K562 (cell line): Measurements from ENCODE around the gene AKNA. TPM values are rescaled to one million over a fixed set of nuclear protein-coding genes. Genes with fewer than 3 reads are reported as not detected.
A peak's percentile ranks its signal among the peaks of the same experiment; 100 is the strongest.

Source experiments
- ATAC-seq: fragments of 200-7000 bp; cut with Tn5 transposase; 3 replicates; pipeline ENCODE4 v1.9.1; 2020; ENCODE audit warnings: moderate library complexity
- BruUV-seq: library from RNA; stranded (reverse); fragments of 400-500 nt; replicated peaks from 2 replicates; lab custom pipeline; 2021; lab: Mats Ljungman, UMichigan
- CTCF ChIA-PET: fragments of 300-600 bp; formaldehyde crosslinking; extraction: SDS; loops from one replicate; lab custom pipeline; 2021; ENCODE audit warnings: low intra/inter-chr PET ratio; lab: Yijun Ruan, JAX
- POLR2A ChIA-PET: fragments of 300-600, 350-650 bp; sonication (Branson Sonifier 250); formaldehyde crosslinking; extraction: SDS; loops from one replicate; lab custom pipeline; 2021; ENCODE audit warnings: antibody characterized with exemption, inconsistent platforms; lab: Yijun Ruan, JAX
- DNase-seq, 4 experiments: peaks; one replicate each; pipeline versions ENCODE4 v3.0.0 to v3.0.0-alpha.2; 2011 to 2018; ENCODE audit warnings: low spot score in 3 of 4, mixed read lengths in 3 of 4; ENCODE audit errors: extremely low read depth in 1 of 4
- FAIRE-seq: peaks from 2 replicates; lab custom pipeline; 2011; peaks lifted over from hg19 to GRCh38; lab: Jason Lieb, UNC
- H2AFZ ChIP-seq: 2 replicates; pipeline ENCODE4 v1.6.0; 2011; ENCODE audit warnings: low read depth, low read length, control low read depth, inconsistent platforms
- H3K27ac ChIP-seq: fragments of 200-600 bp; 3 replicates; pipeline ENCODE4 v1.8.0; 2011; ENCODE audit warnings: low read depth, mild to moderate bottlenecking, control low read depth, inconsistent platforms, low read length, moderate library complexity, mixed read lengths; ENCODE audit errors: extremely low read depth
- H3K27me3 ChIP-seq, 2 experiments: fragments of 300-600 bp in 1 of 2; 2 replicates in 1 of 2; 3 replicates in 1 of 2; pipeline versions ENCODE4 v1.6.0 to v1.8.0; 2011; ENCODE audit warnings: inconsistent platforms in 2 of 2, low read length in 2 of 2, mild to moderate bottlenecking in 1 of 2, mixed read lengths in 1 of 2, moderate library complexity in 1 of 2; ENCODE audit not compliant: control insufficient read depth in 2 of 2, insufficient read depth in 2 of 2
- H3K36me3 ChIP-seq: fragments of 300-600 bp; 3 replicates; pipeline ENCODE4 v1.8.0; 2011; ENCODE audit warnings: mild to moderate bottlenecking, low read length, inconsistent platforms; ENCODE audit not compliant: control insufficient read depth, insufficient read depth
- H3K4me1 ChIP-seq, 2 experiments: fragments of 200-600 bp in 1 of 2; replicated peaks in 1 of 2; 2 replicates in 1 of 2; 3 replicates in 1 of 2; pipeline versions ENCODE4 v1.5.1 to v1.8.0; 2011; ENCODE audit warnings: inconsistent platforms in 2 of 2, low read length in 2 of 2, mild to moderate bottlenecking in 1 of 2, mixed read lengths in 1 of 2, moderate library complexity in 1 of 2; ENCODE audit not compliant: control insufficient read depth in 2 of 2, insufficient read depth in 2 of 2
- H3K4me2 ChIP-seq: 2 replicates; pipeline ENCODE4 v1.6.1; 2011; ENCODE audit warnings: low read length, control low read depth, inconsistent platforms, mixed read lengths; ENCODE audit not compliant: insufficient read depth
- H3K4me3 ChIP-seq: fragments of 200-600 bp; sonication (generic), shearing (Covaris generic); 2 replicates; pipeline ENCODE4 v1.5.1; 2016; ENCODE audit warnings: control low read depth, inconsistent platforms
- H3K79me2 ChIP-seq: fragments of 200-600 bp; 3 replicates; pipeline ENCODE4 v1.8.0; 2011; ENCODE audit warnings: low read length, inconsistent platforms; ENCODE audit not compliant: control insufficient read depth, insufficient read depth
- H3K9ac ChIP-seq, 2 experiments: 2 replicates each; pipeline versions ENCODE4 v1.6.0 to v1.6.1; 2011; ENCODE audit warnings: low read depth in 2 of 2, low read length in 2 of 2, control low read depth in 1 of 2, inconsistent platforms in 1 of 2, mild to moderate bottlenecking in 1 of 2, mixed read lengths in 1 of 2; ENCODE audit not compliant: insufficient read depth in 1 of 2
- H3K9me1 ChIP-seq: one replicate; pipeline ENCODE4 v1.6.0; 2011; ENCODE audit warnings: inconsistent platforms, mild to moderate bottlenecking, low read length, moderate library complexity; ENCODE audit not compliant: control insufficient read depth, insufficient read depth
- H3K9me3 ChIP-seq: replicated peaks from 2 replicates; pipeline ENCODE4 v1.5.1; 2011; ENCODE audit warnings: low read depth, low read length, inconsistent platforms; ENCODE audit not compliant: control insufficient read depth, insufficient read depth
- H4K20me1 ChIP-seq: replicated peaks from 2 replicates; pipeline ENCODE4 v1.6.1; 2011; ENCODE audit warnings: low read length, inconsistent platforms, mixed read lengths; ENCODE audit not compliant: control insufficient read depth, insufficient read depth
- ARID2 ChIP-seq: fragments of 450-650 bp; IDR thresholded peaks from 2 replicates; pipeline ENCODE4 v1.6.1; 2017; ENCODE audit warnings: antibody characterized with exemption, mild to moderate bottlenecking
- BRF1 ChIP-seq: IDR thresholded peaks from 3 replicates; pipeline ENCODE4 v1.6.1; 2011; ENCODE audit warnings: borderline replicate concordance, mild to moderate bottlenecking; ENCODE audit not compliant: insufficient read length; ENCODE audit errors: extremely low read depth
- CEBPZ ChIP-seq: fragments of 150-350 bp; IDR thresholded peaks from 2 replicates; pipeline ENCODE4 v1.6.1; 2014; ENCODE audit warnings: low read depth, mild to moderate bottlenecking, low read length, borderline replicate concordance
- EGR1 ChIP-seq: fragments of 450-650 bp; conservative IDR thresholded peaks from 2 replicates; pipeline ENCODE4 v1.6.1; 2017; ENCODE audit warnings: mild to moderate bottlenecking
- EP400 ChIP-seq: fragments of 450-650 bp; IDR thresholded peaks from 2 replicates; pipeline ENCODE4 v1.6.1; 2017; ENCODE audit warnings: antibody characterized with exemption, mild to moderate bottlenecking, moderate library complexity
- HCFC1 ChIP-seq: IDR thresholded peaks from 2 replicates; pipeline ENCODE4 v1.6.1; 2012; ENCODE audit warnings: low read depth, low read length, improper control_type of control experiment
- HMGXB4 ChIP-seq: sonication (generic); formaldehyde crosslinking; IDR thresholded peaks from 2 replicates; pipeline ENCODE4 v1.8.1; 2023; ENCODE audit warnings: mild to moderate bottlenecking, missing genetic modification reagents
- MYNN ChIP-seq, 2 experiments: sonication (generic); formaldehyde crosslinking in 1 of 2; IDR thresholded peaks; 2 replicates each; pipeline versions ENCODE4 v1.5.0 to v1.6.1; 2016 to 2020; ENCODE audit warnings: antibody characterized with exemption in 1 of 2, missing genetic modification reagents in 1 of 2
- PHF8 ChIP-seq: fragments of 200-600 bp; sonication (generic); IDR thresholded peaks from 2 replicates; pipeline ENCODE4 v1.6.1; 2012; ENCODE audit warnings: mixed run types, mild to moderate bottlenecking, inconsistent platforms, low read length, moderate library complexity, borderline replicate concordance
- STAG1 ChIP-seq: sonication (generic); formaldehyde crosslinking; IDR thresholded peaks from 2 replicates; pipeline ENCODE4 v1.5.0; 2020; ENCODE audit warnings: missing genetic modification reagents, borderline replicate concordance
- THRA ChIP-seq: fragments of 450-650 bp; IDR thresholded peaks from 2 replicates; pipeline ENCODE4 v1.6.1; 2017; ENCODE audit warnings: mild to moderate bottlenecking, moderate library complexity
- YY1 ChIP-seq, 3 experiments: IDR thresholded peaks; 2 replicates each; pipeline ENCODE4 v1.6.1; 2011; ENCODE audit warnings: low read length in 2 of 3, mild to moderate bottlenecking in 2 of 3, moderate library complexity in 2 of 3, borderline replicate concordance in 1 of 3, control low read depth in 1 of 3, low read depth in 1 of 3; ENCODE audit not compliant: insufficient read depth in 3 of 3, insufficient replicate concordance in 2 of 3, control insufficient read depth in 1 of 3, insufficient read length in 1 of 3; ENCODE audit errors: extremely low read depth in 1 of 3
- WGBS: fragments of 100-300 bp; shearing (Covaris generic); methylation state at CpG from one replicate; pipeline ENCODE4 v1.1.6; 2016; ENCODE audit warnings: low coverage, mixed read lengths; ENCODE audit not compliant: insufficient coverage; ENCODE audit errors: missing lambda C conversion rate; 5-methylcytosine and 5-hydroxymethylcytosine counted together
- in situ Hi-C: fragments of 300-500 bp; cut with MboI; formaldehyde crosslinking; loops from 4 replicates; pipeline ENCODE4 v1.15.0; 2018; ENCODE audit warnings: inconsistent platforms, mixed read lengths
- intact Hi-C: fragments of 100-400 bp; cut with micrococcal nuclease; formaldehyde crosslinking; loops from 2 replicates; pipeline ENCODE4 v1.14.2; 2022
- polyA plus RNA-seq, 8 experiments: library from polyadenylated mRNA; depleted of rRNA in 4 of 8; stranded (reverse) in 5 of 8; unstranded in 3 of 8; fragments of >200 nt; fragmentation: Nextera tagmentation in 2 of 8; fragmentation: Illumina TruSeq in 1 of 8; extraction: Ambion mirVana in 2 of 8; extraction: Trizol in 1 of 8; gene quantifications; 2 replicates each; pipeline versions ENCODE4 v1.2.1 to v1.2.3, GENCODE V29; 2011 to 2014; ENCODE audit warnings: inconsistent platforms in 1 of 8, missing spikeins in 1 of 8
- total RNA-seq, 7 experiments: library from RNA; depleted of rRNA in 6 of 7; stranded (reverse); fragments of >200 nt in 6 of 7; fragmentation: Illumina TruSeq in 2 of 7; extraction: Trizol in 2 of 7; gene quantifications; 2 replicates each; pipeline versions ENCODE4 v1.2.1 to v1.2.3, GENCODE V29; 2011 to 2021; ENCODE audit warnings: low replicate concordance in 1 of 7

Gene AKNA
- total and polyA plus RNA-seq, 9 of the 15 experiments (the other 6 are each of a cell fraction or from before 2014, with no cell fraction given) = 0.29 to 20.5 (median 3.9) TPM

- 0 out of 2 replicates have a peak, but pooled peaks have one; percentile 33 for TF ChIP-seq THRA
- peak; percentile 85; the same call in 1 of the 2 replicates for TF ChIP-seq STAG1 (CRISPR knock-in tag)
- 0 out of 2 replicates have a peak, but pooled peaks have one; percentile 7 for TF ChIP-seq HCFC1
- TF ChIP-seq BRF1 = no peak
- TF ChIP-seq YY1 (IDR thresholded peaks at IDR 0.05; ENCODE audit: borderline replicate concordance in 1 of 3, control insufficient read depth in 1 of 3, extremely low read depth in 1 of 3, insufficient read depth in 3 of 3, insufficient read length in 1 of 3, insufficient replicate concordance in 2 of 3, low read depth in 1 of 3, low read length in 2 of 3) = peak in 1 of 3 experiments; percentile 17
- TF ChIP-seq, all 486 proteins: peak for 20
Measured at GRCh38 chr9:114405294-114406034, 17.7 kb upstream of the AKNA start (continued).

- Histone ChIP-seq H3K4me3 (no peak overlapping the region), H3K27me3 (peaks cover 0 to 3% of the 10 kb centered on the region in 2 experiments; a peak in 1 of 5 replicates), H3K79me2 (no peaks in the 10 kb centered on the region), H2AFZ (no peak overlapping the region), H3K27ac (no peak overlapping the region), H3K9me1 (no peaks in the 10 kb centered on the region), H3K9me3 (no peaks in the 10 kb centered on the region), H4K20me1 (0 out of 2 replicates have a peak, but pooled peaks cover 3% of the 10 kb centered on the region), H3K4me1 (no peaks in the 10 kb centered on the region; a peak in 2 of 5 replicates), H3K9ac (no peak overlapping the region), H3K4me2 (no peak overlapping the region), H3K36me3 (no peaks in the 10 kb centered on the region)
- FAIRE-seq (no peak), DNase-seq (no peak), ATAC-seq (no peak)
- intact Hi-C loops = loop anchor here (2.0 kb wide), 2 partner anchors 102 to 502 kb away; no protein-coding TSS in a partner anchor
- ChIA-PET POLR2A (no interaction called here), CTCF (no interaction called here)
- in situ Hi-C loops = loop anchor here (10.0 kb wide), 1 partner anchor 510 kb away; no protein-coding TSS in a partner anchor
- BruUV-seq = no TSS peak
- 34% methylated on average over 2 of the region's 2 CpGs for WGBS
- no peak for TF ChIP-seq EP400
- TF ChIP-seq HMGXB4 (CRISPR knock-in tag) = no peak
- TF ChIP-seq CEBPZ = no peak
- no peak for TF ChIP-seq PHF8
- TF ChIP-seq ARID2 = no peak
- TF ChIP-seq MYNN (IDR thresholded peaks at IDR 0.05) = no peak
- TF ChIP-seq MYNN (CRISPR knock-in tag; IDR thresholded peaks at IDR 0.05) = no peak
- no peak for TF ChIP-seq EGR1
Measured at GRCh38 chr9:114404531-114404930, 16.7 kb upstream of the AKNA start.
